HL-60 (cell line): ENCODE measurements around the gene YPEL1.

Experiments
- CTCF ChIP-seq: IDR thresholded peaks from one replicate; pipeline ENCODE4 v1.5.1; 2011; ENCODE audit warnings: low read length, control low read depth, inconsistent platforms; ENCODE audit not compliant: insufficient read depth
- REST ChIP-seq: IDR thresholded peaks from 2 replicates; pipeline ENCODE4 v1.6.1; 2012; ENCODE audit warnings: low read depth; ENCODE audit not compliant: insufficient replicate concordance

- TF ChIP-seq CTCF = no peak
- no peak for TF ChIP-seq REST
These were observed 71.9 kb downstream of the YPEL1 start for GRCh38 chr22:21663738-21664137.
